SU-DHL-6 (cell line): ENCODE measurements around the gene SIX5.

ENCODE experiments used
- H2AFZ ChIP-seq: fragments of 200-600 bp; sonication (generic); 2 replicates; pipeline ENCODE4 v1.6.1; 2014; ENCODE audit warnings: low read depth, mild to moderate bottlenecking, moderate library complexity, mixed read lengths, antibody characterized with exemption, low read length; ENCODE audit not compliant: severe bottlenecking
- H3F3A ChIP-seq: fragments of 200-600 bp; shearing (Covaris generic); 2 replicates; pipeline ENCODE4 v1.6.0; 2016; ENCODE audit warnings: antibody characterized with exemption, mild to moderate bottlenecking; ENCODE audit not compliant: insufficient read depth
- H3K27ac ChIP-seq: fragments of 200-600 bp; sonication (generic); 2 replicates; pipeline ENCODE4 v1.5.1; 2016; ENCODE audit warnings: low read depth, mild to moderate bottlenecking, low read length, moderate library complexity, mixed read lengths
- H3K27me3 ChIP-seq: fragments of 200-600 bp; sonication (generic), shearing (Covaris generic); 2 replicates; pipeline ENCODE4 v1.6.0; 2014; ENCODE audit warnings: mild to moderate bottlenecking, low read length
- H3K36me3 ChIP-seq: fragments of 200-600 bp; sonication (generic); 2 replicates; pipeline ENCODE4 v1.6.1; 2014; ENCODE audit warnings: mild to moderate bottlenecking, low read length, mixed read lengths
- H3K4me2 ChIP-seq: fragments of 300-600, 200-600 bp; shearing (Covaris generic), sonication (generic); 2 replicates; pipeline ENCODE4 v1.6.0; 2014; ENCODE audit warnings: low read length, low read depth, mild to moderate bottlenecking; ENCODE audit not compliant: poor library complexity, severe bottlenecking
- H3K4me3 ChIP-seq: fragments of 200-600 bp; sonication (generic); 2 replicates; pipeline ENCODE4 v1.5.1; 2014; ENCODE audit warnings: antibody characterized with exemption, low read length, mild to moderate bottlenecking, mixed read lengths; ENCODE audit not compliant: insufficient read depth, poor library complexity, severe bottlenecking
- H3K79me2 ChIP-seq: fragments of 200-600 bp; sonication (generic); 2 replicates; pipeline ENCODE4 v1.6.1; 2014; ENCODE audit warnings: mild to moderate bottlenecking, low read length, moderate library complexity; ENCODE audit not compliant: insufficient read depth
- H3K9ac ChIP-seq: fragments of 200-600 bp; sonication (generic); 2 replicates; pipeline ENCODE4 v1.7.0; 2014; ENCODE audit warnings: mild to moderate bottlenecking, low read length
- H3K9me2 ChIP-seq: fragments of 200-600 bp; sonication (generic); replicated peaks from 2 replicates; pipeline ENCODE4 v1.6.1; 2014; ENCODE audit warnings: low read length; ENCODE audit not compliant: insufficient read depth
- H3K9me3 ChIP-seq: fragments of 200-600 bp; sonication (generic); 2 replicates; pipeline ENCODE4 v1.6.1; 2014; ENCODE audit warnings: low read length, mixed read lengths; ENCODE audit not compliant: insufficient read depth
- H4K20me1 ChIP-seq: fragments of 200-600 bp; sonication (generic); 2 replicates; pipeline ENCODE4 v1.6.1; 2014; ENCODE audit warnings: low read depth, mild to moderate bottlenecking, antibody characterized with exemption, low read length, moderate library complexity, mixed read lengths
- EZH2phosphoT487 ChIP-seq: fragments of 200-600 bp; sonication (generic), shearing (Covaris generic); conservative IDR thresholded peaks from 2 replicates; pipeline ENCODE4 v1.6.1; 2018; ENCODE audit warnings: mild to moderate bottlenecking, antibody characterized with exemption, low read length, moderate library complexity, mixed read lengths
- TF ChIP-seq, protein P1 (sequence below): fragments of 200-600 bp; sonication (generic); IDR thresholded peaks from one replicate; pipeline ENCODE4 v1.5.1; 2017; ENCODE audit warnings: antibody characterized with exemption, mild to moderate bottlenecking, low read length, moderate library complexity; ENCODE audit not compliant: insufficient read depth, poor library complexity, severe bottlenecking

Gene SIX5

DNA sequence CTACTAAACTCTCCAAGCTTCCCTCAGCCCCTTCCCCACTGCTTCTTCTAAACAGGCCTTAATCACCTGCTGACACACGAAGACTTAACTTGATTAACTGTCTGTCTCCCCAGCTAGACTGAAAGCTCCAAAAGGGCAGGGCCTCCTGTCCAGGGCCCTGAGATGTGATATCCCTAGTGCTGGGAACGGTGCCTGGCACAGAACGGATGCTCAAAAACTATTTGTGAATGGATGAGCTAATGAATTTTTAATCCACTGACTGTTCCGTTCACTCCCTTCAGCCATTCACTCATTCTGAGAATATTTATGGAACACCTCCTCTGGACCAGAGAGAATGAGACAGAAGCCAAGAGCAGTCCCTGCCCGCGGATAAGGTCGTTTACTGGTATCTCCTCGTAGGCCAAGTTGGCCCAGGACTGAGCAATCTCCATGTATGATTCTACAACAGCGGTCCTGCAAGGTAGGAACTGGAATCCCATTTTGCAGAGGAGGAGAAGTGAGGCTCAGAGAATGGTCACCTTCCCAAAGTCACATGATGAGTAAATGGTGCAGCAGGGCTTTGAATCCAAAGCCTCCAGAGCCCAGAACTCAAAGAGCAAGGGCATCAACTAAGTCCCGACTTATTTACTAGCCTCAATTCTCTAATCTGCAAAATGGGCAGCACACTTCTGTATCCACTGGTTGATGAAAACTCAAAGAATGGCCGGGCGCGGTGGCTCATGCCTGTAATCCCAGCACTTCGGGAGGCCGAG is 20.2 kb upstream of the SIX5 start:
- Histone ChIP-seq H3F3A (no peaks in the 10 kb centered on the region), H3K9me2 (no peaks in the 10 kb centered on the region), H3K9me3 (no peaks in the 10 kb centered on the region), H3K36me3 (no peaks in the 10 kb centered on the region), H4K20me1 (no peaks in the 10 kb centered on the region), H3K9ac (no peak overlapping the region), H3K27me3 (no peaks in the 10 kb centered on the region), H3K4me2 (no peak overlapping the region), H2AFZ (no peak overlapping the region), H3K27ac (no peak overlapping the region), H3K79me2 (peaks cover 10% of the 10 kb centered on the region), H3K4me3 (no peak overlapping the region)
- no peak for TF ChIP-seq EZH2phosphoT487
- TF ChIP-seq, protein P1, sequence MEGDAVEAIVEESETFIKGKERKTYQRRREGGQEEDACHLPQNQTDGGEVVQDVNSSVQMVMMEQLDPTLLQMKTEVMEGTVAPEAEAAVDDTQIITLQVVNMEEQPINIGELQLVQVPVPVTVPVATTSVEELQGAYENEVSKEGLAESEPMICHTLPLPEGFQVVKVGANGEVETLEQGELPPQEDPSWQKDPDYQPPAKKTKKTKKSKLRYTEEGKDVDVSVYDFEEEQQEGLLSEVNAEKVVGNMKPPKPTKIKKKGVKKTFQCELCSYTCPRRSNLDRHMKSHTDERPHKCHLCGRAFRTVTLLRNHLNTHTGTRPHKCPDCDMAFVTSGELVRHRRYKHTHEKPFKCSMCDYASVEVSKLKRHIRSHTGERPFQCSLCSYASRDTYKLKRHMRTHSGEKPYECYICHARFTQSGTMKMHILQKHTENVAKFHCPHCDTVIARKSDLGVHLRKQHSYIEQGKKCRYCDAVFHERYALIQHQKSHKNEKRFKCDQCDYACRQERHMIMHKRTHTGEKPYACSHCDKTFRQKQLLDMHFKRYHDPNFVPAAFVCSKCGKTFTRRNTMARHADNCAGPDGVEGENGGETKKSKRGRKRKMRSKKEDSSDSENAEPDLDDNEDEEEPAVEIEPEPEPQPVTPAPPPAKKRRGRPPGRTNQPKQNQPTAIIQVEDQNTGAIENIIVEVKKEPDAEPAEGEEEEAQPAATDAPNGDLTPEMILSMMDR: no peak

DNA sequence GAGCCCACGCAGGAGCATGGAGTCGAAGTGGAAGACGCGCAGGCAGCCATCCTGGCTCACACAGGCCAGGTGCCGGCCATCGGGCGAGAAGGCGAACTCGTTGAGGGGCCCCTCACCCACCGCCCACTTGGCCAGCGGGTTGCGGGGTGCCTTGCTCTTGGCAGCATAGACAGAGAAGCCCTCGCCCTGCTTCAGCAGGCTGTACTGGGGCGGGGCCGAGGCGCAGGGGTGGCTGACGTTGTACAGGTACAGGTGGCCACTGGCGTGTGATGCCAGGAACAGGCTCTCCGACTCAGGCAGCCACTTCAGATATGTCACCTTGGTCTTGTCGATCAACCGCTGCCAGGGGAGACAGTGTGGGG is 17.5 kb upstream of the SIX5 start:
- H3K9ac ChIP-seq: no peak overlapping the region
- no peak overlapping the region for H2AFZ ChIP-seq
- H3K4me2 ChIP-seq: no peak overlapping the region
- H3K36me3 ChIP-seq: no peaks in the 10 kb centered on the region
- no peak overlapping the region for H3K4me3 ChIP-seq
- H3K27ac ChIP-seq: no peak overlapping the region
- H3F3A ChIP-seq: no peaks in the 10 kb centered on the region
- TF ChIP-seq, protein P1: no peak
- no peak for TF ChIP-seq EZH2phosphoT487
- no peaks in the 10 kb centered on the region for H4K20me1 ChIP-seq
- H3K9me2 ChIP-seq: no peaks in the 10 kb centered on the region
- H3K79me2 ChIP-seq: peaks cover 3% of the 10 kb centered on the region; the same call in 1 of the 2 replicates
- H3K27me3 ChIP-seq: no peaks in the 10 kb centered on the region
- H3K9me3 ChIP-seq: no peaks in the 10 kb centered on the region

DNA sequence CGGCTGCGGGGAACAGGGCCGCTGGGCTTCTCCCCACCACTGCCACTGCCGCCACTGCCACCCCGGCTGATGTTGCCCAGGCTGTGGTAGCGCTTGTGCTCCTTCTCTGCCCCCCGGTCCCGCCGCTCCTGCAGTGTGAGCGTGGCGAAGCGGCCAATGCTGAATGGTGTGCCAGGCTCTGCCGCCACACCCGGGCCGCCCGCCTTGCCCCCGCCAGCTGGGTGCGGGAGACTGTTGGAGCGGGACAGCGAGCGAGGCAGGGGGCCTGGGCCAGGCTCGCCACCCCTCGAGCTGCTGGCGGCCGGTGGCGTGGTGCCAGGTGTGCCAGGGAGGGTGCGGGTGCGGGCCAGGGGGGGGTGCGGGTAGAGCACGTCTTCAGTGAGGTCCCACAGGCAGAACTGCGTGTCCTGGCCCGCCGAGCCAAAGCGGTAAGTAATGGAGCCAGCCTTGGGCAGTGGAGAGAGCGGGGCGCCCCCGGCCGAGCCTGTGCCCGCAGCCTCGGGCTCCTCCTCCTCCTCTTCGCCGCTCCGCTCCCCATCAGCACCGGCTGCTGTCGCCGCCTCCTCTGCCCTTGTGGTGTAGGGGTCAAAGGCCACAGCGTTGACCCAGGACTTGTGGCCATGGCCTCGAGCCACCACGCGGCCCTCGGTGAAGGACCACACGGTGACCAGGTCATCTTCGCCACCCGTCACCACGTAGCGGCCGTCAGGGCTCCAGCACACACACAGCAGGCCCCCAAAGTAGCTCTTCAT is 16.9 kb upstream of the SIX5 start:
- no peak overlapping the region for H3K27ac ChIP-seq
- H3K79me2 ChIP-seq: no peaks in the 10 kb centered on the region
- H4K20me1 ChIP-seq: no peaks in the 10 kb centered on the region
- H2AFZ ChIP-seq: no peak overlapping the region
- no peaks in the 10 kb centered on the region for H3K36me3 ChIP-seq
- no peak overlapping the region for H3K4me2 ChIP-seq
- no peak overlapping the region for H3K9ac ChIP-seq
- no peak for TF ChIP-seq EZH2phosphoT487
- TF ChIP-seq, protein P1: no peak
- H3K4me3 ChIP-seq: no peak overlapping the region
- no peaks in the 10 kb centered on the region for H3F3A ChIP-seq
- no peaks in the 10 kb centered on the region for H3K27me3 ChIP-seq
- H3K9me2 ChIP-seq: no peaks in the 10 kb centered on the region
- H3K9me3 ChIP-seq: no peaks in the 10 kb centered on the region
